Lower leg skin (tissue), 3 donors: ENCODE data around the gene FBXO7.

Experiments used
- CTCF ChIP-seq, 3 donors: fragments of 450-650 bp; IDR thresholded peaks; one replicate each; pipeline ENCODE4 v1.5.1; 2016; ENCODE audit warnings: antibody characterized with exemption in 3 of 3, mild to moderate bottlenecking in 3 of 3, moderate library complexity in 2 of 3
- POLR2A ChIP-seq, 2 donors: fragments of 450-650 bp; IDR thresholded peaks; one replicate each; pipeline ENCODE4 v1.6.1; 2016 to 2017; ENCODE audit warnings: antibody characterized with exemption in 2 of 2, mild to moderate bottlenecking in 1 of 2, moderate library complexity in 1 of 2

- TF ChIP-seq CTCF (IDR thresholded peaks at IDR 0.05) (no peak), POLR2A (IDR thresholded peaks at IDR 0.05) (no peak)
Measured at GRCh38 chr22:32448980-32449379, 25.6 kb upstream of the FBXO7 start.
